ENCODE data around the gene LYAR. TPM values are rescaled to one million over a fixed set of nuclear protein-coding genes. Genes with fewer than 3 reads are reported as not detected.

The LYAR gene
- total RNA-seq, 1 donor from 2014 or later, result 93.9 TPM

- no peak overlapping the region for H3K4me3 Mint-ChIP-seq
- intact Hi-C loops (cut with micrococcal nuclease), result no loop called here
- H3K9me3 Mint-ChIP-seq, result no peaks in the 10 kb centered on the region
- DNase-seq, result no peak
- H3K4me1 Mint-ChIP-seq, result peaks cover 3% of the 10 kb centered on the region
- peaks cover 8% of the 10 kb centered on the region for H3K36me3 Mint-ChIP-seq (ENCODE audit: low read depth)
- H3K27me3 Mint-ChIP-seq, result no peaks in the 10 kb centered on the region
- H3K27ac Mint-ChIP-seq, result no peak overlapping the region
Measured at GRCh38 chr4:4323705-4324534, 34.0 kb upstream of the LYAR start.

- no peaks in the 10 kb centered on the region for H3K9me3 Mint-ChIP-seq
- no peak overlapping the region for H3K4me3 Mint-ChIP-seq
- intact Hi-C loops (cut with micrococcal nuclease), result no loop called here
- H3K36me3 Mint-ChIP-seq (ENCODE audit: low read depth), result peaks cover 8% of the 10 kb centered on the region
- no peak overlapping the region for H3K27ac Mint-ChIP-seq
- H3K27me3 Mint-ChIP-seq, result no peaks in the 10 kb centered on the region
- peaks cover 3% of the 10 kb centered on the region for H3K4me1 Mint-ChIP-seq
- DNase-seq, result no peak
Measured at GRCh38 chr4:4321951-4322688, 32.2 kb upstream of the LYAR start.

DNA sequence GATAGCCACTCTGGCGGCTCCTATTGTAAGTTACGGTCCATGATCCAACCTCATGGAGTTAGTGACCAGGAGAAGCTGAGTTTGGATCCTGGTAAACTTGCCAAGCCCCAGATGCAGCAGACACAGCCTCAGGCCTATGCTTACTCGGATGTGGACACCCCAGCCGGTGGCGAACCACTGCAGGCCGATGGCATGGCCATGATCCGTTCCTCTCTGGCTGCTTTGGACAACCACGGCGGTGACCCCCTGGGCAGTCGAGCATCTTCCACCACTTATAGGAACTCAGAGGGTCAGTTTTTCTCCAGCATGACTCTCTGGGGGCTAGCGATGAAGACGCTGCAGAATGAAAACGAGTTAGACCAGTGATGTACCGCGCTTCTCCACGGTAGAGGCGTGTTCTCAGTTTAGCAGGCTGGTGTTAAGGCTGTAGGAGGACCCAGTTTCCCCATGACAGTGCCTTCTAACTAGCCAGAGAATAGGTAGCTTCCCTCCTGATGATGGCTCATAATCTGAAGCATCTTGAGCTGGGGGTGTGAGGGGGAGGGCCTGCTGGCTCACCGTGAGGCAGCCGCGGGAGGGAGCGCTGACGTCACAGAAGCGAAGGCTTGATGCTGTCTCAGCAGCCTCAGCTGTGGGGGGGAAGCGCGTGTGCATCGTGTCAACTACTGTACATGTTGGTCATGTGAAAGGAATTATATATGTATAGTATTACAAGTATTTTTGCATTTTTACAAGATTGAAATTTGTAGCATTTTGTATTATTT lies 31.2 kb upstream of the LYAR start:
- Mint-ChIP-seq H3K9me3 (no peaks in the 10 kb centered on the region), H3K36me3 (ENCODE audit: low read depth) (peaks cover 8% of the 10 kb centered on the region), H3K27ac (no peak overlapping the region), H3K4me3 (no peak overlapping the region), H3K4me1 (peaks cover 3% of the 10 kb centered on the region), H3K27me3 (no peaks in the 10 kb centered on the region)
- intact Hi-C loops (cut with micrococcal nuclease), result no loop called here
- no peak for DNase-seq

DNA sequence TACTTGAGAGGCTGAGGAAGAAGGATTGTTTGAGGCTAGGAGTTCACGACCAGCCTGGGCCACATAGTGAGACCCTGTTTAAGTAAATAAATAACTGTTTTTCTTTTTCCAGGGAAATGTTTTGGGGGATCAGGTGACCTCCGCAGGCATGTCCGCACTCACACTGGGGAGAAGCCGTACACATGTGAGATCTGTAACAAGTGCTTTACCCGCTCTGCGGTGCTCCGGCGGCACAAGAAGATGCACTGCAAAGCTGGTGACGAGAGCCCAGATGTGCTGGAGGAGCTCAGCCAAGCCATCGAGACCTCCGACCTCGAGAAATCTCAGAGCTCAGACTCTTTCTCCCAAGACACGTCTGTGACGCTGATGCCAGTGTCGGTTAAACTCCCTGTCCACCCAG lies 30.6 kb upstream of the LYAR start:
- Mint-ChIP-seq H3K4me1 (peaks cover 3% of the 10 kb centered on the region), H3K27me3 (no peaks in the 10 kb centered on the region), H3K4me3 (no peak overlapping the region), H3K27ac (no peak overlapping the region), H3K9me3 (no peaks in the 10 kb centered on the region), H3K36me3 (ENCODE audit: low read depth) (peaks cover 8% of the 10 kb centered on the region)
- DNase-seq, result no peak
- intact Hi-C loops (cut with micrococcal nuclease), result no loop called here

- Mint-ChIP-seq H3K27ac (no peak overlapping the region), H3K9me3 (no peaks in the 10 kb centered on the region), H3K4me1 (no peaks in the 10 kb centered on the region), H3K36me3 (ENCODE audit: low read depth) (peaks cover 9% of the 10 kb centered on the region), H3K4me3 (no peak overlapping the region), H3K27me3 (no peaks in the 10 kb centered on the region)
- DNase-seq, result no peak
- intact Hi-C loops (cut with micrococcal nuclease), result no loop called here
Measured at GRCh38 chr4:4317496-4318232, 27.7 kb upstream of the LYAR start.

DNA sequence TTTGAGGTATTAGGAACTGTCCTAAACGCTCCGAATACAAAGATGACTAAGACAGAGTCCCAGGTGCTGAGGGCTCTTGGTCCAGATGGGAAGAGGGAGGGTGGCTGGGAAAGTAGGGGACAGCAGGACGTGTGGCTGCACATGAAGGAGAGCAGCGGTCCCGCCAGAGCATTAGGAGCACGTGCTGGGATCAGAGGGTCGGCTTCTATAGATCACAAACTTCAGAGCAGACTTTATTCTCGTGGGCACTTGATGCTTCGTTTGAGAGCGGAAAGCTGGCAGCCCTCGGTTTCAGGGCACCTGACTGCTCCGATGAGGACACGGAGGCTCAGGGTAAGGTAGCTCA lies 26.2 kb upstream of the LYAR start:
- Mint-ChIP-seq H3K4me3 (no peak overlapping the region), H3K4me1 (no peaks in the 10 kb centered on the region), H3K9me3 (no peaks in the 10 kb centered on the region), H3K27ac (no peak overlapping the region), H3K27me3 (no peaks in the 10 kb centered on the region), H3K36me3 (ENCODE audit: low read depth) (peaks cover 5% of the 10 kb centered on the region)
- no peak for DNase-seq
- intact Hi-C loops (cut with micrococcal nuclease), result no loop called here

DNA sequence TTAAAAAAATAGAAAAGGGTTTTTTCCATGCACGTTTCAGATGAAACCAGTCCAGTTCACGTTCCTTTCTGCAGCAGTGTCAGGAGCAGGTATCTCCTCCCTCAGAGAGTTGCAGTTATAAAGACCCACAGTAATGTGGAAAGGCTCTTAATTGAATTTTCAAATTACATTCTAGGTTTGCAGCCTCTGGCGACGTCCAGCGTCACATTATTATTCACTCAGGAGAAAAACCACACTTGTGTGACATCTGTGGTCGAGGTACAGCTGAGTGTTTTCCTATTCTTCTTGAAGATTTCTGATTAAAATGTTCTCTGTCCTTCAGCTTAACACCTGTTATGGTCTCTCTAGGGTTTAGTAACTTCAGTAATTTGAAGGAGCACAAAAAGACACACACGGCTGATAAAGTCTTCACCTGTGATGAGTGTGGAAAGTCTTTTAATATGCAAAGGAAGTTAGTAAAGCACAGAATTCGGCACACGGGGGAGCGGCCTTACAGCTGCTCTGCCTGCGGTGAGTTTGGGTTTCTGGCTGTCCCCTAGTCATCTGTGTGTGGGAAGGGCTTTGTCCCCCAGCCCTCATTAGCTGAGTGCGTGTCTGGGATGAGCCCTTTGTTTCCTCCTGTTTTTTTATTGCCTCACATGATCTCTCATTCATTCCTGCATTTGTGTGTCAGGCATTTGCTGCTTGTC lies 25.7 kb upstream of the LYAR start:
- Mint-ChIP-seq H3K4me1 (no peaks in the 10 kb centered on the region), H3K27me3 (no peaks in the 10 kb centered on the region), H3K4me3 (no peak overlapping the region), H3K9me3 (no peaks in the 10 kb centered on the region), H3K36me3 (ENCODE audit: low read depth) (peaks cover 3% of the 10 kb centered on the region), H3K27ac (no peak overlapping the region)
- DNase-seq, result no peak
- intact Hi-C loops (cut with micrococcal nuclease), result no loop called here

DNA sequence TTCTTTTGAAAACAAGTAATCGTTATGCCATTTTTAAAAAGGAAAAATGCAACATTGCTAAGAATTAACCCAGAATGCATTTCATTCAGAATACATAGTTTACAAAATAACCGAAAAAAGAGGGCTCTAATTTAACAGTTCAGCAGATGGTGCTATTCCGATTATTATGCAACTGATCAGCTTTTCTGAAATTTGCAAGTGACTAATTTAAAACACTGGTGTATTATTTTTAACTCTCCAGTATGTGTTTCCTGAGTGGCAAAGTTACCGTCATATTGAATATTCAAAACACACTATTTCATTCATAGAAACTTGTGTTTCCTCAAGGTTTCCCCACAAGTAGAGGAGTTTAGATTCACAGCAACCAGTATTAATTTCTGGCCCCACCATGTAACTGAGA lies 21.2 kb upstream of the LYAR start:
- H3K9me3 Mint-ChIP-seq, result no peaks in the 10 kb centered on the region
- no peaks in the 10 kb centered on the region for H3K4me1 Mint-ChIP-seq
- H3K4me3 Mint-ChIP-seq, result no peak overlapping the region
- H3K27me3 Mint-ChIP-seq, result no peaks in the 10 kb centered on the region
- intact Hi-C loops (cut with micrococcal nuclease), result no loop called here
- DNase-seq, result no peak
- peaks cover 12% of the 10 kb centered on the region for H3K36me3 Mint-ChIP-seq (ENCODE audit: low read depth)
- no peak overlapping the region for H3K27ac Mint-ChIP-seq

DNA sequence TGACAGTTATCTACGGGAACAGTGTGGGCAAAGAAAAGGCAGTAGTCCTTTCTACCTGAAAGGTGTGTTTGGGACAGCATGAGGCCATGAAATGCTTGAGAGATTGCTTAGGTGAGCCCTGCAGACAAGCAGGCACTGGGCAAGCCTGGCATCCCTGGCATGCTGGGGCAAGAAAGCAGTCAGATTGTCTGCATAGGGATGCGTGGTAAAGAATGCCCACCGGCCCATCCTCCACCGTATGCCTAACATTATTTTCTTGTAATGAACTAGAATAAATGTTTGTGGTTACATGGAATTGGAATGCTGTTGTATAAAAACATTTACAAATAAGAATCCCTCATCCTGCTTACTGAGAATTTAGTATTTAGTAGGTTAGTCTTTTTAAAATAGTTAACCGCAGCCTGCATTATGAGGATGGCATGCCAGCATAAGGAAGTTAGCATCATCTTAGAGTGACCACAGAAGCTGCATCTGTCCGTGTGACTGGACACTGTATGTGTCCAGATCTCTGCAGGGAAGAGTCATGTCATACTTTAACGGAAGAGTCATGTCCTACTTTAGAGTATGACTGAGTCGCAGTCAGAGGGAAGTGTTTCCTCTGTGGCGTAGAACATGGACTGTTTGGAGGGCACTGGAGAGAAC lies 19.0 kb upstream of the LYAR start:
- no peak for DNase-seq
- Mint-ChIP-seq H3K9me3 (no peaks in the 10 kb centered on the region), H3K27ac (peak overlapping the region; percentile 7), H3K4me1 (no peaks in the 10 kb centered on the region), H3K36me3 (ENCODE audit: low read depth) (peaks cover 14% of the 10 kb centered on the region), H3K27me3 (no peaks in the 10 kb centered on the region), H3K4me3 (no peak overlapping the region)
- intact Hi-C loops (cut with micrococcal nuclease), result no loop called here

GRCh38 chr4:4306920-4307319 lies 17.0 kb upstream of the LYAR start:
- Mint-ChIP-seq H3K9me3 (no peaks in the 10 kb centered on the region), H3K36me3 (ENCODE audit: low read depth) (peaks cover 17% of the 10 kb centered on the region), H3K4me3 (no peak overlapping the region), H3K4me1 (no peaks in the 10 kb centered on the region), H3K27ac (no peak overlapping the region), H3K27me3 (no peaks in the 10 kb centered on the region)
- intact Hi-C loops (cut with micrococcal nuclease), result no loop called here
- no peak for DNase-seq

DNA sequence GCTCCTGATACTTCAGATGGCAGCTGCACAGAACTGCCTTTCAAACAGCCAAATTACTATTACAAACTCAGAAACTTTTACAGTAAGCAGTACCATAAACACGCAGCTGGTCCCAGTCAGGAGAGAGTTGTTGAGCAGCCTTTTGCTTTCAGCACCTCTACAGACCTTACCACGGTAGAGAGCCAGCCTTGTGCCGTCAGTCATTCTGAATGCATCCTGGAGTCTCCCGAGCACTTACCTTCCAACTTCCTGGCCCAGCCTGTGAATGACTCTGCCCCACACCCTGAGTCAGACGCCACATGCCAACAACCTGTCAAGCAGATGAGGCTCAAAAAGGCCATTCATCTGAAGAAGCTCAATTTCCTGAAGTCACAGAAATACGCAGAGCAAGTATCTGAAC lies 12.5 kb upstream of the LYAR start:
- no peaks in the 10 kb centered on the region for H3K9me3 Mint-ChIP-seq
- intact Hi-C loops (cut with micrococcal nuclease), result no loop called here
- H3K27ac Mint-ChIP-seq, result no peak overlapping the region
- H3K27me3 Mint-ChIP-seq, result no peaks in the 10 kb centered on the region
- peaks cover 17% of the 10 kb centered on the region for H3K36me3 Mint-ChIP-seq (ENCODE audit: low read depth)
- H3K4me1 Mint-ChIP-seq, result peaks cover 2% of the 10 kb centered on the region
- no peak overlapping the region for H3K4me3 Mint-ChIP-seq
- DNase-seq, result no peak

DNA sequence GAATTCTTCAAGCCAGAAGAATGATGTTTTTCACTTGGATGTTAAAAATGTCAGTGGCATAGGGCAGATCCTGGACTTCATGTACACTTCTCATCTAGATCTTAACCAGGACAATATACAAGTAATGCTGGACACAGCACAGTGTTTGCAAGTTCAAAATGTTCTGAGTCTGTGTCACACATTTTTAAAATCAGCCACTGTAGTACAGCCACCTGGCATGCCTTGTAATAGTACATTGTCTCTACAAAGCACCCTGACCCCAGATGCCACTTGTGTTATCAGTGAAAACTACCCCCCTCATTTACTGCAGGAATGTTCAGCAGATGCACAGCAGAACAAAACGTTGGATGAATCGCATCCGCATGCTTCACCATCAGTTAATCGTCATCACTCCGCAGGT lies 12.0 kb upstream of the LYAR start:
- Mint-ChIP-seq H3K4me3 (no peak overlapping the region), H3K36me3 (ENCODE audit: low read depth) (peaks cover 13% of the 10 kb centered on the region), H3K9me3 (no peaks in the 10 kb centered on the region), H3K27me3 (no peaks in the 10 kb centered on the region), H3K27ac (no peak overlapping the region), H3K4me1 (peaks cover 2% of the 10 kb centered on the region)
- DNase-seq, result no peak
- intact Hi-C loops (cut with micrococcal nuclease), result no loop called here

GRCh38 chr4:4299006-4299405 lies 9.1 kb upstream of the LYAR start:
- Mint-ChIP-seq H3K27ac (no peak overlapping the region), H3K4me3 (no peak overlapping the region), H3K36me3 (ENCODE audit: low read depth) (peaks cover 21% of the 10 kb centered on the region), H3K4me1 (peaks cover 11% of the 10 kb centered on the region), H3K9me3 (no peaks in the 10 kb centered on the region), H3K27me3 (no peaks in the 10 kb centered on the region)
- DNase-seq, result no peak
- intact Hi-C loops (cut with micrococcal nuclease), result no loop called here

All from activated CD4-positive, alpha-beta T cell treated with anti-CD3 and anti-CD28 coated beads, Interleukin-2, amount 10 ng/mL, durations not matched to agents 24 days and 14 days (primary cell).